Psoas muscle (tissue), 8 donors: ENCODE data around the gene PCCA. TPM values are rescaled to one million over a fixed set of nuclear protein-coding genes. Genes with fewer than 3 reads are reported as not detected.

ENCODE experiments used
- ATAC-seq, 4 donors: fragments of 200-7000 bp; cut with Tn5 transposase; one replicate each; pipeline ENCODE4 v1.9.1; 2020; ENCODE audit warnings: moderate library complexity in 3 of 4, mild to moderate bottlenecking in 2 of 4
- DNase-seq, 2 donors: peaks; one replicate each; pipeline ENCODE4 v3.0.0-alpha.2; 2020
- H3K27ac ChIP-seq: fragments of 200-600 bp; one replicate; pipeline ENCODE4 v1.8.0; 2022
- H3K27me3 ChIP-seq, 3 donors: fragments of 200-600 bp in 1 of 3; one replicate each; pipeline versions ENCODE4 v1.6.1 to v1.8.0; 2013 to 2022; ENCODE audit warnings: low read length in 2 of 3, mild to moderate bottlenecking in 2 of 3, moderate library complexity in 1 of 3; ENCODE audit not compliant: insufficient read depth in 3 of 3
- H3K36me3 ChIP-seq, 2 donors: fragments of 200-600 bp in 1 of 2; one replicate each; pipeline versions ENCODE4 v1.6.1 to v1.8.0; 2013 to 2022; ENCODE audit warnings: low read depth in 1 of 2, mild to moderate bottlenecking in 1 of 2, moderate library complexity in 1 of 2; ENCODE audit not compliant: insufficient read depth in 1 of 2
- H3K4me1 ChIP-seq: fragments of 200-600 bp; one replicate; pipeline ENCODE4 v1.8.0; 2022
- H3K4me3 ChIP-seq: fragments of 200-600 bp; one replicate; pipeline ENCODE4 v1.8.0; 2022; ENCODE audit warnings: mild to moderate bottlenecking
- H3K9me3 ChIP-seq: fragments of 200-600 bp; one replicate; pipeline ENCODE4 v1.8.0; 2022
- WGBS, 3 donors: extraction: QIAGEN DNeasy Blood & Tissue Kit; methylation state at CpG; one replicate each; pipeline versions ENCODE4 v1.1.6 to v1.1.7; 2013; 5-methylcytosine and 5-hydroxymethylcytosine counted together
- intact Hi-C, 2 donors: fragments of 100-400 bp; cut with DNase I; formaldehyde crosslinking; loops; one replicate each; pipeline versions ENCODE4 v1.11.0 to v1.14.2; 2022
- polyA plus RNA-seq, 3 donors: library from polyadenylated mRNA; stranded (reverse); fragments of 200-250 nt; gene quantifications; one replicate each; pipeline ENCODE4 v1.2.3, GENCODE V29; 2013
- total RNA-seq, 4 donors: library from RNA; stranded (reverse); fragmentation: NEBNext Ultra II Directional in 2 of 4; extraction: Animal tissue kit (Norgen Biotek cat#: 25700) in 2 of 4; gene quantifications; one replicate each; pipeline versions ENCODE4 v1.2.1 to v1.2.4, GENCODE V29; 2021 to 2023
- TF ChIP-seq, protein P1 (sequence below): fragments of 200-600 bp; IDR thresholded peaks from one replicate; pipeline ENCODE4 v1.8.0; 2022; ENCODE audit warnings: antibody characterized with exemption
- donor health status: healthy with polysubstance abuse.
- donor health status: DM: no; HTN: no; CAD: no; lungs with moderate emphysema.
- donor health status: Bipolar disorder and iron deficiency.
- donor health status: healthy.
- donor health status: DM: yes; HTN: yes; CAD: no.
- donor health status: DM: no; HTN: no; CAD: no.
- donor health status: DM: no; HTN: no; CAD: no.
- donor health status: DM: yes; HTN: yes; CAD: no.

Gene PCCA
- total and polyA plus RNA-seq, 7 donors: 6.2 to 23.9 (median 13.3) TPM

DNA sequence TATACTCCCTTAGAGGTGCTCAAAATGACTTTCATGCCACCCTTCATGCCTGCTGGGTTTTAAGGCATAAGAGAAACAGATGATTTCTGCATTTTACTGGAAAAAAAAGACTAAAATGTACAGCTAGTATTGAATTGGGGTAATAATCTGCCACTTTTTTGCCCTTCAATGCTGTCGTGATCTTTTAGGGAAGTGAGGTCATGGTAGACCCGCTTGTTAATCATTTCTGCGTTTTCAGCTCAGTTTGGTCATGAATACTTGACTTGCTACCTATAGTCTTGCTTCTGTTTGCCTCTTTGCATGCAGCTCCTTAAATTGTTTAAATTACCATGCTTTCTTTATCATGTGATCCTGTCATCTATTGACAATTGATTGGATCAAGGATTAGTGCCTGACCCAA, 90.4 kb downstream of the PCCA start:
- H3K9me3 ChIP-seq: no peaks in the 10 kb centered on the region
- TF ChIP-seq, protein P1, sequence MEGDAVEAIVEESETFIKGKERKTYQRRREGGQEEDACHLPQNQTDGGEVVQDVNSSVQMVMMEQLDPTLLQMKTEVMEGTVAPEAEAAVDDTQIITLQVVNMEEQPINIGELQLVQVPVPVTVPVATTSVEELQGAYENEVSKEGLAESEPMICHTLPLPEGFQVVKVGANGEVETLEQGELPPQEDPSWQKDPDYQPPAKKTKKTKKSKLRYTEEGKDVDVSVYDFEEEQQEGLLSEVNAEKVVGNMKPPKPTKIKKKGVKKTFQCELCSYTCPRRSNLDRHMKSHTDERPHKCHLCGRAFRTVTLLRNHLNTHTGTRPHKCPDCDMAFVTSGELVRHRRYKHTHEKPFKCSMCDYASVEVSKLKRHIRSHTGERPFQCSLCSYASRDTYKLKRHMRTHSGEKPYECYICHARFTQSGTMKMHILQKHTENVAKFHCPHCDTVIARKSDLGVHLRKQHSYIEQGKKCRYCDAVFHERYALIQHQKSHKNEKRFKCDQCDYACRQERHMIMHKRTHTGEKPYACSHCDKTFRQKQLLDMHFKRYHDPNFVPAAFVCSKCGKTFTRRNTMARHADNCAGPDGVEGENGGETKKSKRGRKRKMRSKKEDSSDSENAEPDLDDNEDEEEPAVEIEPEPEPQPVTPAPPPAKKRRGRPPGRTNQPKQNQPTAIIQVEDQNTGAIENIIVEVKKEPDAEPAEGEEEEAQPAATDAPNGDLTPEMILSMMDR: no peak
- intact Hi-C loops: no loop called here

DNA sequence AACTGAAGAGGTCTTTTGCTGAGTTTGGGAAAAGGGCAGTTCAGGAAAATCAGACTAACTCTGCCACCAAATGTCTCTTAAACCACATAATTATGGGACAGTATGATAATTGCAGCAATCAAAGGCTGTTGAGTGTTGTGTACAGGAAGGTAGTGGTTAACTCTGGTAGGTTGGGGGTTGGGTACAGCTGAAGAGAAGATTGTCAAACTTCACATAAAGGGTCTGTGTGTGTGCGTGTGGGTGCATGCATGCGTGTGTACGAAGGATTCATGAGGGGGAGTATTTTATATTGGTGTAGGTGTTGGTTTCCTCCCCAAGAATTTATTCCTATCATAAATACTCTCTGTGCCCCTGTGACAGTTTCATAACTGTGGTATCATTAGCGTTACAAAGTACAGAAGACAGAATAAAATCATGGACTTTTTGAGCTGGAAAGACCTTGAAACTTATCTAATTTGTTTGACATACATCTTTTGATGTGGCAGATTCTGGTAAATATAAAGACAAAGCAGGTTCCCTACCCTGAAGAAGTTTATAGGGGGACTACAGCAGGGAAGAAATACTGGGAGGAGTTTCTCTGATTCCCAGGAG, 94.1 kb downstream of the PCCA start:
- Histone ChIP-seq H3K4me3 (no peak overlapping the region), H3K27me3 (no peaks in the 10 kb centered on the region), H3K36me3 (no peaks in the 10 kb centered on the region), H3K9me3 (no peaks in the 10 kb centered on the region), H3K4me1 (no peaks in the 10 kb centered on the region), H3K27ac (no peak overlapping the region)
- TF ChIP-seq, protein P1: no peak
- intact Hi-C loops: no loop called here
- 84 to 92% (median 88%) methylated on average over 4 of the region's 4 CpGs for WGBS, 3 donors
- ATAC-seq (no peak), DNase-seq (no peak)

More for the DNA sequence above, 90.4 kb downstream of the PCCA start:
- ATAC-seq: no peak
- Histone ChIP-seq H3K4me3 (no peak overlapping the region), H3K36me3 (no peaks in the 10 kb centered on the region), H3K27ac (no peak overlapping the region), H3K4me1 (no peaks in the 10 kb centered on the region), H3K27me3 (no peaks in the 10 kb centered on the region)
- no peak for DNase-seq
- WGBS, 3 donors: 88 to 91% (median 89%) methylated on average over 3 of the region's 3 CpGs

DNA sequence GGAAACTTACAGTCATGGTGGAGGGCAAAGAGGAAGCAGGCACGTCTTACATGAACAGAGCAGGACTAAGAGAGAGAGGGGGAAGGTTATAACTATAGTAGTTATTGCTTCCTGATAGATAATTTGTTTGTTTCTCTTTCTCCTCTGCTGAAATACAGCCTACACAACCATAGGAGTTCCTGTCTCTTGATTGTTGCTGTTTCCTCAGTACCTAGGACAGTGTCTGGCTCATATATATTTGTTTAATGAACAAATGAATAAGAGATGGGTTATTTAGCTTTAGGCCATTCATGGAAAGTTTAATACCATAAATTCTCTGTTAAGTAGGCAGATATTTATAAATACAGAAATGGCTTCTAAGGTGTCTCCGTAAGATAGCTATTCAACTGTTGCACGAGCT, 95.2 kb downstream of the PCCA start:
- H3K4me1 ChIP-seq: no peaks in the 10 kb centered on the region
- WGBS, 3 donors: 91 to 100% (median 92%) methylated on average over 3 of the region's 3 CpGs
- DNase-seq: no peak
- H3K27me3 ChIP-seq: no peaks in the 10 kb centered on the region
- no peak overlapping the region for H3K4me3 ChIP-seq
- H3K36me3 ChIP-seq: no peaks in the 10 kb centered on the region
- ATAC-seq: no peak
- TF ChIP-seq, protein P1: no peak
- intact Hi-C loops: no loop called here
- no peak overlapping the region for H3K27ac ChIP-seq
- H3K9me3 ChIP-seq: no peaks in the 10 kb centered on the region

DNA sequence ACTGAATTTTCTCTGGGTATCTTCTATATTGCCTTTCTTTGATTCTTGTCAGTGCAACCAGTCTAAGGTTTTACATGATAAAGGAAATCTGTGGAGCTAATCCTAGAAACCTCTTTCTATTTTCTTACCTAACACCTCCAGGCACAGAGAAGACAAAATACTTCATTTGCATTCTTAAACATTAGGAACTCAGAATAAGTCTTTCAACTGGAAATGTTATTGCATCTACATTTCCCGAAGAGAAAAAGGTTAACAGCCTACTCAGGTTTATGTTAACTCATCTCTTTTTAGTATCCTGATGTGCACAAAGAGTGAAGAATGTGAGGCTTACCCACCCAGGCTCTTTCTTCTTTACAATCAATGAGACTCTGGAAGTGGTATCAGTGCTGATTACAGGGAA, 106.7 kb downstream of the PCCA start:
- intact Hi-C loops: no loop called here
- Histone ChIP-seq H3K27ac (no peak overlapping the region), H3K9me3 (no peaks in the 10 kb centered on the region), H3K4me3 (no peak overlapping the region), H3K27me3 (no peaks in the 10 kb centered on the region), H3K36me3 (no peaks in the 10 kb centered on the region), H3K4me1 (no peaks in the 10 kb centered on the region)
- TF ChIP-seq, protein P1: no peak
- no peak for ATAC-seq
- 33 to 56% (median 37%) methylated on average over 1 of the region's 1 CpG for WGBS, 3 donors
- no peak for DNase-seq

DNA sequence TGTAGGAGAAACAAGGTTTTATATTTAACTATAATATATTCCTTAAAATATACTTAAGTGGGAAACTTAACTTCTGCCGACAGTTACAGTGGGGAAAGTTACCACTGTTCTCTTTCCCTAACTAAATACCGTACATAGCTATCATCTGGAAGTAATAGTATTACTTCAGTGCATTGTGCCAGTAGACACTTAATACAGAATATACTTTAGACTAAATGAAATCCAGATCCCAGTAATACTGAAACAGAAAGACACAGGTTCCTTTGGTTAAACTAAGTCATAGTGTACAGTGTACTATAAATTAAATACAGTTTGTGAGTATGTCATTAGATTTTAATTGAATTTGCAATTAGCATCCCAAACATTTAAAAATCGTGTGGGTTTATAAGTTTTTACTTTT, 107.5 kb downstream of the PCCA start:
- 76 to 87% (median 81%) methylated on average over 3 of the region's 3 CpGs for WGBS, 3 donors
- Histone ChIP-seq H3K9me3 (no peaks in the 10 kb centered on the region), H3K4me3 (no peak overlapping the region), H3K27ac (no peak overlapping the region), H3K36me3 (no peaks in the 10 kb centered on the region), H3K4me1 (no peaks in the 10 kb centered on the region), H3K27me3 (no peaks in the 10 kb centered on the region)
- intact Hi-C loops: no loop called here
- TF ChIP-seq, protein P1: no peak
- ATAC-seq (no peak), DNase-seq (no peak)
